ENCODE data around the gene SPRR5. TPM values are rescaled to one million over a fixed set of nuclear protein-coding genes. Genes with fewer than 3 reads are reported as not detected.

Gene SPRR5
- polyA plus RNA-seq, 1 of the 3 experiments (the other 2 are of a cell fraction): not detected

DNA sequence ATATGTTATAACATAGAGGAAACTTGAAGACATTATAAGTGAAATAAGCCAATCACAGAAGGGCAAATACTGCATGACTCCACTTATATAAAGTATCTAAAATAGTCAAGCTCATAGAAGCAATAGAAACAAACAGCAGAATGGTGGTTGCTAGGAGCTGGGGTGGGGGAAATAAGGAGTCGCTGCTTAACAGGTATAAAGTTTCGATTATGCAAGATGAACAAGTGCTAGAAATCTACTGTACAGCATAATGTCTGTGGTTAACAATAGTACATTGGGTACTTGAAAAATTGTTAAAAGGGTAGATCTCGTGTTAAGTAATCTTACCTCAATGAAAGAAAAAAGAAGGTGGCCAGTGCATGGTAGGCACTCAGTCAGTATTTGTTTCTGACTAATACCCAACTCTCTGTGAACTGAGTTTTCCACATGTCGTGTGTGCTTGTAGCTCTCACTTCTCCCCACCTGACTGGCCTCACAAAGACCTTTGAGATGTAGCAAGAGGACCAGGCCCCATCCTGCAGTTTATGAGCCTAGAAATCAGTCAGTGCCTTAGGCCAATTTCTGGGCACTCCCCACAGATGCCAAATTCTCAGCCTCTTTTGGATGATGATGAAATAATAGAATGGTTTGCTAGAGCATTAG, 14.7 kb upstream of the SPRR5 start:
- Histone ChIP-seq H3K79me2 (ENCODE audit: insufficient read depth) (no peaks in the 10 kb centered on the region), H3F3A (replicated peaks; ENCODE audit: insufficient read depth) (no peaks in the 10 kb centered on the region), H3K9me2 (no peaks in the 10 kb centered on the region), H3K4me2 (no peak overlapping the region), H3K27me3 (ENCODE audit: insufficient read depth) (peaks cover 11% of the 10 kb centered on the region; the same call in 1 of the 2 replicates), H3K9me3 (no peaks in the 10 kb centered on the region), H3K9ac (no peak overlapping the region), H3K4me1 (ENCODE audit: control insufficient read depth in 1 of 2, insufficient read depth in 2 of 2, low read depth in 1 of 2, low read length in 1 of 2) (no peaks in the 10 kb centered on the region), H2AFZ (ENCODE audit: low read depth) (no peak overlapping the region), H3K4me3 (ENCODE audit: low read depth in 2 of 2, low read length in 1 of 2) (no peak overlapping the region), H4K20me1 (ENCODE audit: insufficient read depth) (no peaks in the 10 kb centered on the region), H3K36me3 (replicated peaks in 1 of 2; ENCODE audit: control insufficient read depth in 1 of 2, insufficient read depth in 2 of 2, low read length in 1 of 2) (no peaks in the 10 kb centered on the region), H3K27ac (ENCODE audit: low read depth in 2 of 2, low read length in 1 of 2) (no peak overlapping the region)
- 0% methylated on average over 4 of the region's 4 CpGs for WGBS (ENCODE audit: low lambda C conversion rate)
- CTCF ChIA-PET: no interaction called here
- TF ChIP-seq CHD2 (IDR thresholded peaks at IDR 0.05; ENCODE audit: low read length, partially characterized antibody) (no peak), SIN3A (IDR thresholded peaks at IDR 0.05; ENCODE audit: borderline replicate concordance, low read depth, low read length) (no peak), FOSL2 (IDR thresholded peaks at IDR 0.05; ENCODE audit: borderline replicate concordance, low read depth) (no peak), NFIC (IDR thresholded peaks at IDR 0.05; ENCODE audit: borderline replicate concordance) (no peak), RCOR1 (IDR thresholded peaks at IDR 0.05; ENCODE audit: low read length) (no peak), GABPA (IDR thresholded peaks at IDR 0.05; ENCODE audit: low read depth) (no peak), RAD21 (IDR thresholded peaks at IDR 0.05; ENCODE audit: low read length) (no peak)
- TF ChIP-seq, protein P1, sequence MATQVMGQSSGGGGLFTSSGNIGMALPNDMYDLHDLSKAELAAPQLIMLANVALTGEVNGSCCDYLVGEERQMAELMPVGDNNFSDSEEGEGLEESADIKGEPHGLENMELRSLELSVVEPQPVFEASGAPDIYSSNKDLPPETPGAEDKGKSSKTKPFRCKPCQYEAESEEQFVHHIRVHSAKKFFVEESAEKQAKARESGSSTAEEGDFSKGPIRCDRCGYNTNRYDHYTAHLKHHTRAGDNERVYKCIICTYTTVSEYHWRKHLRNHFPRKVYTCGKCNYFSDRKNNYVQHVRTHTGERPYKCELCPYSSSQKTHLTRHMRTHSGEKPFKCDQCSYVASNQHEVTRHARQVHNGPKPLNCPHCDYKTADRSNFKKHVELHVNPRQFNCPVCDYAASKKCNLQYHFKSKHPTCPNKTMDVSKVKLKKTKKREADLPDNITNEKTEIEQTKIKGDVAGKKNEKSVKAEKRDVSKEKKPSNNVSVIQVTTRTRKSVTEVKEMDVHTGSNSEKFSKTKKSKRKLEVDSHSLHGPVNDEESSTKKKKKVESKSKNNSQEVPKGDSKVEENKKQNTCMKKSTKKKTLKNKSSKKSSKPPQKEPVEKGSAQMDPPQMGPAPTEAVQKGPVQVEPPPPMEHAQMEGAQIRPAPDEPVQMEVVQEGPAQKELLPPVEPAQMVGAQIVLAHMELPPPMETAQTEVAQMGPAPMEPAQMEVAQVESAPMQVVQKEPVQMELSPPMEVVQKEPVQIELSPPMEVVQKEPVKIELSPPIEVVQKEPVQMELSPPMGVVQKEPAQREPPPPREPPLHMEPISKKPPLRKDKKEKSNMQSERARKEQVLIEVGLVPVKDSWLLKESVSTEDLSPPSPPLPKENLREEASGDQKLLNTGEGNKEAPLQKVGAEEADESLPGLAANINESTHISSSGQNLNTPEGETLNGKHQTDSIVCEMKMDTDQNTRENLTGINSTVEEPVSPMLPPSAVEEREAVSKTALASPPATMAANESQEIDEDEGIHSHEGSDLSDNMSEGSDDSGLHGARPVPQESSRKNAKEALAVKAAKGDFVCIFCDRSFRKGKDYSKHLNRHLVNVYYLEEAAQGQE (IDR thresholded peaks at IDR 0.05; ENCODE audit: low read depth, low read length): no peak
- POLR2A ChIA-PET: no interaction called here
- no peak for DNase-seq

DNA sequence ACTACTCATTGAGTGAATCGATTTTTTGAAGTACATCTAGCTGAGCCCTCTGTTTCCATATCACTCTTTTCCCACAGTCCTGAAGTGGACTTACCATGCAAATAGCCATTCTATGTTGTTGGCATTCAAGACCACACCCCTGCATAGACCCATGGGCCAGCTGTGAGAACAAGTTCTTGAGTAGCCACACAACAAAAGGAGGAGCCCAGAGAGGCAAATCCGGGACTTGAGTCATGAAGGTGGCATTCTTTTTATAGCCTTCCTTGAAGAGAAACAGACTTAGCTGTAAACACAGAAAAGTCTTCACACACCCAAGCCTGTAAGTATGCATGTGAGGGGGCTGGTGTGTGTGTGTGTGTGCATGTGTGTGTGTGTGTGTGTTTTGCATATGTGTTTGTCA, 13.8 kb upstream of the SPRR5 start:
- Histone ChIP-seq H2AFZ (ENCODE audit: low read depth) (no peak overlapping the region), H3K4me1 (ENCODE audit: control insufficient read depth in 1 of 2, insufficient read depth in 2 of 2, low read depth in 1 of 2, low read length in 1 of 2) (no peaks in the 10 kb centered on the region), H3K79me2 (ENCODE audit: insufficient read depth) (no peaks in the 10 kb centered on the region), H3K36me3 (replicated peaks in 1 of 2; ENCODE audit: control insufficient read depth in 1 of 2, insufficient read depth in 2 of 2, low read length in 1 of 2) (no peaks in the 10 kb centered on the region), H3F3A (replicated peaks; ENCODE audit: insufficient read depth) (no peaks in the 10 kb centered on the region), H3K9me3 (no peaks in the 10 kb centered on the region), H3K4me3 (ENCODE audit: low read depth in 2 of 2, low read length in 1 of 2) (no peak overlapping the region), H3K27ac (ENCODE audit: low read depth in 2 of 2, low read length in 1 of 2) (no peak overlapping the region), H3K9ac (no peak overlapping the region), H4K20me1 (ENCODE audit: insufficient read depth) (no peaks in the 10 kb centered on the region), H3K27me3 (ENCODE audit: insufficient read depth) (peaks cover 11% of the 10 kb centered on the region; the same call in 1 of the 2 replicates), H3K4me2 (no peak overlapping the region), H3K9me2 (no peaks in the 10 kb centered on the region)
- POLR2A ChIA-PET: no interaction called here
- no peak for TF ChIP-seq TAF1 (IDR thresholded peaks at IDR 0.05; ENCODE audit: borderline replicate concordance, low read depth, low read length)
- no peak for TF ChIP-seq RFX5 (IDR thresholded peaks at IDR 0.05; ENCODE audit: low read length)
- TF ChIP-seq MEF2A (IDR thresholded peaks at IDR 0.05; ENCODE audit: borderline replicate concordance, low read depth): no peak
- no peak for TF ChIP-seq TCF12 (IDR thresholded peaks at IDR 0.05)
- no peak for TF ChIP-seq FOXJ3 (CRISPR knock-in tag; IDR thresholded peaks at IDR 0.05)
- DNase-seq: no peak
- WGBS (ENCODE audit: low lambda C conversion rate): 0% methylated on average over 2 of the region's 2 CpGs
- CTCF ChIA-PET: no interaction called here
